Measurements from ENCODE around the gene MYLK.
A peak's percentile ranks its signal among the peaks of the same experiment; 100 is the strongest.

The MYLK gene

DNA sequence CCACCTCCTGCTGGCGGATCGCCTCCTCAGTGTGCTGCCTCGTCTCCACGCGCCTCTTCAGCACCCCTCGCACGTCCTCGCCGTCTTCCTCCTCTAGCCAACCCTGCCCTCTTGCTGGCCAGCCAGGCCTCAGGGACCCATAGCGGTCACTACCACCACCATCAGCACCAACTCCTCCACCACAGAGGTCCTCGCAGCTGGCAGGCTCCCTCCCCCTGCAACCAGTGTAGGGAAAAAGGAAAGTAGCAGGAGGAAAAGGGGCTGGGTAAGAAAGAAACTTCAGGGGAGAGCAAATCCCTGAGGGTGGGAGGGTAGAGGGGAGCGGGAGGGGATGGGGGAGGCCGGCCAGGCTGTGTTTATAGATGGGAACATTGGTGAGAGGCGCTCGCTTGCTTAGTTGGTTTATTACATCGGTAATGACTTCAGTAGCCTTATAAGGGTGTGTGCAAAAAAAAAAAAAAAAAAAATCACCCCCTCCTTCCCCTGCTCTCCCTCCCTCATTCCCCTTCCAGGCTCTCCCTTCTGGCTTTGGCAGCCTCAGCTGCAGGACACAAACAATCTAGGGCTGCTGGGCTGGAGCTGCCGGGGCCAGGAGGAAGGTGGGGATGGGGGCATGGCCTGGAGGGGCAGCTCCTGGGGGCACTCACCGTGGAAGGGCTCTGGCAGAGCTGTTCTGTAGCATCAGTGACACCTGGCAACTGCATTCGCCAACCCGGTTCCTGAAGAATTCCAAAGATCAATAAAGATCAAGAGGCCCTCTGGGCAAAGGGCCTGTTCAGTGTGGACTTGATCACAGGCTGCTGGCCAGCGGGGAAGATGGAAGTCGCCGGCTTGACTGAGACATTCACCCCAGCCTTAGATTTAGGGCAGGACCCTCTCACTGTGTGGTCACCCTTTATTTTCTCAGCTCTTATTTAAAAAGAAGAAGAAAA is 183.1 kb downstream of the MYLK start:
- DNase-seq (ENCODE audit: low read depth, low spot score) = peak; percentile 35

DNA sequence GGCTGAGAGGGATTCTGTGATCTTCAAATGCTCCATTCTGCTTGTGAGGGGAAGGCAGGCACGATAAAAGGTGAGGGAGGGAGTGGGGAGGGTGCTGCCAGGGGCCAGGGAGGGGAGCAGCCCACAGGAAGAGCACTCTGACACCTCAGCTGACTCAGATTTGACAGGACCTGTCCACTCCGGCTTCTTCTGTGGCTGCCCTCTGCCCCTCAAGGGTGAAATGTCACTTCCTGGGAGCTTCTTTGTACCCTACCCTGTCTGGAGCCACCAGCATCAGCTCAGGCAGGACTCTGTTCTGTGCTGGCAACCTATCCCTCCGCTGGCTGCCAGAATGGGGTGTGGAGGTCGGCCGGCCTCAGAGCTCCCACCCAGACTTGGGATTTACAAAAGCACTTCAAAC is 185.3 kb downstream of the MYLK start:
- DNase-seq (ENCODE audit: low read depth, low spot score) = no peak

DNA sequence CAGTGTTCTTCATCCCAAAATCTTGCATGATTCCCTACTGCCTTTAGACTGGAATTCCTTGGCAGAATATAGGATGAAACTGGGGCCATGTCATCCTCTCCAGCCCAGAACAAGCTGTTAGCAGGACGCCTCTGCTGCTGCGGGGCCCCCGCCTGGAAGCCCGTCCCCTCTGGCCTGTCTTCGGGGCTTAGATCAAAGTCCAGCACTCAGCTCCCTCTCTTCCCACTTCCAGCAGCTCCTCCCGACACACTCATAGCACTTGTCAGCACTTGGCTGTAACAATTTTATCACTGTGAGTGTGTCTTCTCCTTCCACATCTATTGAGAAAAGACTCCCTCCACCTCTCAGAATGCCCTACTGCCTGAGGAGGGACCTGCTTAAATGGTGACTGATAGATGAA is 187.3 kb downstream of the MYLK start:
- DNase-seq (ENCODE audit: low read depth, low spot score) = no peak

DNA sequence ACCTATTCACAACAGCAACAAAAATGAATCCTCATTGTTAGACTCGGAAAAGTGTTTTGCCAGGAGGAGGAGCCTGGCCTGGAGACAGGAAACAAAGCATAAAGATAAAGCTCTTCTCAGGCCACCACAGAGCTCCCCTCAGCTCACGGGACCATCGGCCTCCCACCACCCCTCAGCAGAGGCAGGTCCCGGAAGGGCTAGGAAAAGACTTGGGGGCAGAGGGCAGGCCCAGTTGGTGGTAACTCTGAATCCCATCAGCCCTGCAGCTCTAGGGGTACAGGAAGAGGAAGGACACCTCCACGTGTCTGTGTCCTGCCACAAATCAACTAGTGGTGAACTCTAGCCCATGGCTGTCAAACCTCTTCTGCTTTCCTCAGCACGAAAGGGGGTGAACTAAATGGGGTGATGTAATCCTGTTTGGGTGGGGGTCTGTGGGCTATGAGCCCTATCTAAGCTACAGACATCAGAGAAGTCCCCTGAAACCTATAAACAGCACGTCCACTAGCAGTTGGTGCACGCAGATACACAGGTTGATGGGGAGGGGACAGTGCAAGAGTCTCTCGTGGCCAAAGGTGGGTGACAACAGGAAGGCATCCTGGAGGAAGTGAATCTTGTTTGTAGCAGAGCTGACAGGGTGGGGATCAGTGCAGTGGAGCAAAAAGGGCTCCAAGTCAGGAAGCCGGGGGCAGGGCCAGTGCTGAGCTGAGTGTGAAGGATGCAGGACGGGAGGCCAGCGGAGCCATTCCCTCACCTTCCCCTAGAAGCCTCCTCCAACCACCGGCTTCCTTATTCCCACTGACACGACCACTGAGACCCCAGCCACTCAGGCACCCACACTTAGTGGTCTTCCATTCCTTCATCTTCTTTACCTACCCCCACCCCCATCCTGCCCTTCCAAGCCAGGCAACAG is 188.1 kb downstream of the MYLK start:
- DNase-seq (ENCODE audit: low read depth, low spot score) = no peak

DNA sequence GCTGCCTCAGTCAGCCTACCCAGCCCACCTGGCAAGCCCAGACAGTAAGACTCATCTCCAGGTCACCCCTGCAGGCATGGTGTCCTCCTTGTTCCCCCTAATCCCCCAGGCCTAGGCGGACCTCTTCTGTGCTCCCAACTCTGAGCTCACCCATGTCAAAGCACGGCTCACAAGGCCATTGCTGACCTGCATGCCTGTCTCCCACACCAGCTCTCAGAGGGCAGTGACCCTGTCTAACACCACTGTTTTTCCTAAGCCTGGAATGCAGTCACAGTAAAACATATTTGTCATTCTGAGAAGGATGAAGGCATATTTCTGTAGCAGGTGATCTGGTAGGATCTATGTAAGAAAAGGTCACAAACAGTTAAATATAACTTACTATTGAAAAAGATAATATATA is 189.0 kb downstream of the MYLK start:
- DNase-seq (ENCODE audit: low read depth, low spot score) = peak; percentile 34

- peak; percentile 53 for DNase-seq (ENCODE audit: low read depth, low spot score)
Measured at GRCh38 chr3:123694366-123695087, 189.6 kb downstream of the MYLK start.

DNA sequence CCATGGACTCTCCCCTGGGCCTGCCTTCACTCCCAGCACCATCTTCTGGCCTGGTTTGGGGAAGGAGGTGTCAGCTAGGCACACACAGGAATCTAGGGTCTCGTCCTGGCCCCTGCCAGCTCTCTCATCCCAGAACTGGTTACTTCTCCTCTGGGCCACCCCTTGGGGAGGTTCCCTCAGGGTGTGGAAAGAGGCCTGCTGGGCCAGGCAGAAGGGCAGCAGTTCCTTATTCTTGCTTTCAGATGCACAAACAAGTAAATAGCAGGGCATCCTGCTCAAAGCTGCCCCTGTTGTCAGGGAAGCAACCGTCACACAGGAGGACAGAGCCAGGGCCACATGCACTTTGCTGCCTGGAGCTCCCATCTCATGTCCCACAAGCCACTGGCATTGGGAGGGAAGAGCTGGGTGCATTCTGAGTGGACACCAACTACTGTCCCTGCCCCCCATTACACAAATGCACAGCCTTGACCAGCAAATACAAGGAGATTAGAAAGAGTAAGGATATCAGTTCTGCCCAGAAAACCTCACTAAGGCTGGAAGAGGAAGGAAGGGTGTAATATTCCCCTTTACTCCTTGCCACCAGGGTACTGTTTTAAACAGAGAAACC is 190.4 kb downstream of the MYLK start:
- no peak for DNase-seq (ENCODE audit: low read depth, low spot score)

DNA sequence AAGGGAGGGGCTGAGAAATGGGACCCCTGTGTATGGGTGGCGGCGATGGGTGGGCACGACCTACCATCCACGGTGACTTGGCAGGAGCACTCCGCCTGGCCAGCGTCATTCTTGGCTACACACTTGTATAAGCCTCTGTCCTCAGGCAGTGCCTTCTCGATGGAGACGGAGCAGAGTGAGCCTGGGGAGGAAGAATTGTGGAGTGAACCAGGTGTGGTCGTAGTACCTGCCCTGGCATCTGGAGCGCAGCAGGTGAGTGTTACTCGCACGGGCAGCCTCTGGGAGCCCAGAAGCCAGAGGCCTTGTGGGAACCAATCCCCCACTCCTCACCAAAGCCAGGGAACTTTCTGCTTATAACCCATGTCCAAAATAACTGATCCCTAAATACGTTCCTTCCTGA is 191.5 kb downstream of the MYLK start:
- no peak for DNase-seq (ENCODE audit: low read depth, low spot score)

GRCh38 chr3:123692041-123692440 is 192.1 kb downstream of the MYLK start:
- no peak for DNase-seq (ENCODE audit: low read depth, low spot score)

GRCh38 chr3:123689831-123690230 is 194.3 kb downstream of the MYLK start:
- DNase-seq (ENCODE audit: low read depth, low spot score) = no peak

- DNase-seq (ENCODE audit: low read depth, low spot score) = no peak
Measured at GRCh38 chr3:123688241-123688747, 195.8 kb downstream of the MYLK start.

DNA sequence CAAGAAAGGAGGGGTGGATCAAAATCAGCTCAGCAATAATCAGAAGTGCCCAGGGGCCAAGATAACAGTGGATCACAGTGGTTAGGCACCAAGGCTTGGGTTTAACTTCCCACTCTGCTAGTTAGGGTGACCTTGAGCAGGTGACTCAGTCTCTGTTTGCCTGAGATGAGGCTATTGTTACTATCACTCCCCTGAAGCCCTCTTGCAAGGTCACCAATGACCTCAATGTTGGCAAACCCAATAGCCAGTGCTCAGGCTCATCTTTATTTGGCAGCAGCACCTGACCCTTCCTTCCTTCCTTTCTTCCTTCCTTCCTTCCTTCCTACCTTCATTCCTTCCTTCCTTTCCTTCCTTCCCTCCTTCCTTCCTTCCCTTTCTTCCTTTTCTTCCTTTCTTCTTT is 196.8 kb downstream of the MYLK start:
- DNase-seq (ENCODE audit: low read depth, low spot score) = no peak

- no peak for DNase-seq (ENCODE audit: low read depth, low spot score)
Measured at GRCh38 chr3:123686251-123686650, 197.9 kb downstream of the MYLK start.

GRCh38 chr3:123685780-123686179 is 198.4 kb downstream of the MYLK start:
- no peak for DNase-seq (ENCODE audit: low read depth, low spot score)

- no peak for DNase-seq (ENCODE audit: low read depth, low spot score)
Measured at GRCh38 chr3:123684636-123685035, 199.5 kb downstream of the MYLK start.

DNA sequence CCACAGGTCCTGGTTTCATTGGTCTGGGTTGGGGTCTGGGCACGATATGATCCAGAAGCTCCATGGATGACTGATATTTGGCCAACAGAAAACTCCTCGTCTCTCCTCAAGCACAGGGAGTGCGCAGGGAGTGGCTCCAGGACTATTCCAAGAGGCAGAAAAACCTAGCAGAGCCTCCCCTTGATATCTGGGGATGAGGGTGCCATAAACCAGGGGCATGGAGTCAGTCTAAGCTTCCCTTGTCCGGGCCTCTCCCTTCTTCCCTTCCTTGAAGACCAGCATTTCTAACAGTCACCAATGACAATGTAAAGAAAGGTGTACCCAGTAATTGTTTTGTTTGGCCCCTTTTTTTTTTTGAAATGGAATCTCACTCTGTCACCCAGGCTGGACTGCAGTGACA is 199.9 kb downstream of the MYLK start:
- no peak for DNase-seq (ENCODE audit: low read depth, low spot score)

DNA sequence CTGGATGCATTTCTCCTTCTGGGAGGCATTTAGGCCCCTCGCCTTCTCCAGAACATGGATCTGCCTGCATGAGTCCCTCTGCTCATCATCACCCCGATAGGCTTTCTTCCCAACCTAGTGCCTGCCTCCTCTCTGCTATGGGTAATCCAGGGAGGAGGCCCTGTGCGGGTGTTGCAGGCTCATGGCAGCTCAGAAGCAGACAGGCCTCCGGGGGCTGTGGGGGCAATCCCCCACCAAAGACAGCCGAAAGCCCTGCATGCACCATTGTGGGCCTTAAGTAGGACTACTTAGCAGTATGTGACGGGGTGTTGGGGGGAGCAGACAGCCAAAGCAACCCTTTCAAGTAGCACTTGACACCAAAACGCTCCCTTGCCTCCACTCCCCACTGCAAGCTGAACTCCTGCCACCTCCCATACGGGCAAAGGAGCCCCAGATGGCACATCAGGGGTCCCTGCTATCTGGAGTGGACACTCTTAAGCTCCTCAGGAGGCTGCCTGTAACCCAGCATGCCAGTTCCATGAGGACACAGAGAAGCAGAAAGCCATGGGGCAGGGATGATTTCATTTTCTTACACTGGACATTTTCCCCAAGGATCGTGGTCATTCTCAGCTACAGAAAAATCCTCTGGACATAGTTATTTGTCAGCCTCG is 200.5 kb downstream of the MYLK start:
- no peak for DNase-seq (ENCODE audit: low read depth, low spot score)

DNA sequence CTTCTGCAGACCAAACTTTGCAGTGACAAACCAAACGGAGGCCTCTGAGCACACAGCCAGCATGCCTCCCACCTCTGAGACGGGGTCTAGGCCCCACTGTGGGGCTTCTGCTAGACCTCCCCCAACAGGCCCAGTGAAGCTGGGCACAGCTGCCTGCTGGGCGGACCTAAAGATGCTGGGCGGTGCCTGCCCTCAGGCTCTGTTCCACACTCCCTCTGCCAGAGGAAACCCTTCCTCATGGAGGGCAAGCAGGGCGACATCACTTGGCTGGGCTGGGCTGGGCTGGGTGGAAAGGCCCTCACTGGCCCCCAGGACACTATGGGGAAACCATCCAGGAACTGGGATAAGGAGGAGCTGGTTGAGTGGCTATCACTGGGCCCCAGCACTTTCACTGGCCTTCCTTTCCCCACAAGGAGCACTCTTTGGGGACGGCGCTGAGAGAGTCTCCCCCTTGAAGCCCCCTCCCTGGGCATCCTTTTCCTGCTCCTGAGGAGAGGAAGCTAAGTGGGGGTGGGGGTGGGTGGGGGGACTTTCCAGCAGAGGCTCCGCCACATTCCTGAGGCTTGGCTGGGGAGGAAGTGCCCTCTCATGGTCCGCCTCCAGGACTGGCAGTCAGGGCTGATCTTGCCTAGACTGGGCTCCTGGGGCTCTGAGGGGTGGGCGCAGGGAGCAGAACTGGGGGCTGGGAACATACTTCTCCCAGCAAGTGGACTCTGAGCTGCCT is 201.2 kb downstream of the MYLK start:
- DNase-seq (ENCODE audit: low read depth, low spot score) = no peak

GRCh38 chr3:123682302-123682701 is 201.8 kb downstream of the MYLK start:
- no peak for DNase-seq (ENCODE audit: low read depth, low spot score)
